CD8-positive, alpha-beta memory T cell (primary cell): Measurements from ENCODE around the gene PARD3. TPM values are rescaled to one million over a fixed set of nuclear protein-coding genes. Genes with fewer than 3 reads are reported as not detected.

ENCODE experiments used
- CTCF ChIA-PET: fragments of 350-600 bp; sonication (Branson Sonifier 250); formaldehyde crosslinking; loops from one replicate; lab custom pipeline; 2021; ENCODE audit warnings: antibody characterized with exemption; lab: Charles Lee
- POLR2A ChIA-PET: fragments of 350-600 bp; sonication (Branson Sonifier 250); formaldehyde crosslinking; loops from one replicate; lab custom pipeline; 2021; ENCODE audit warnings: antibody characterized with exemption; lab: Charles Lee
- DNase-seq, 5 donors: peaks; one replicate each; pipeline versions ENCODE4 v3.0.0 to v3.0.0-alpha.2; 2020 to 2022; ENCODE audit warnings: mixed read lengths in 1 of 5
- H3K27ac ChIP-seq: one replicate; pipeline ENCODE4 v1.7.0; 2013; ENCODE audit warnings: low read depth, mild to moderate bottlenecking, low read length, moderate library complexity
- H3K27me3 ChIP-seq: 2 replicates; pipeline ENCODE4 v1.7.0; 2013; ENCODE audit warnings: low read length, mild to moderate bottlenecking; ENCODE audit not compliant: insufficient read depth, poor library complexity, severe bottlenecking
- H3K36me3 ChIP-seq: 2 replicates; pipeline ENCODE4 v1.7.0; 2013; ENCODE audit warnings: mild to moderate bottlenecking, low read length, moderate library complexity; ENCODE audit not compliant: insufficient read depth
- H3K4me1 ChIP-seq: 2 replicates; pipeline ENCODE4 v1.7.0; 2013; ENCODE audit warnings: mild to moderate bottlenecking, low read length, moderate library complexity; ENCODE audit not compliant: insufficient read depth
- H3K4me3 ChIP-seq: 2 replicates; pipeline ENCODE4 v1.7.0; 2013; ENCODE audit warnings: mild to moderate bottlenecking, low read length
- H3K9me3 ChIP-seq: 2 replicates; pipeline ENCODE4 v1.7.0; 2013; ENCODE audit warnings: mild to moderate bottlenecking, low read length
- H3K27ac Mint-ChIP-seq, 8 donors: one replicate each; pipeline ENCODE4 v1.8.0; 2020 to 2021; ENCODE audit warnings: mixed read lengths in 8 of 8, mild to moderate bottlenecking in 6 of 8, inconsistent platforms in 3 of 8, moderate library complexity in 3 of 8
- H3K27me3 Mint-ChIP-seq, 2 donors: one replicate each; pipeline ENCODE4 v1.8.0; 2020 to 2021; ENCODE audit warnings: mixed read lengths in 2 of 2, mild to moderate bottlenecking in 1 of 2, moderate library complexity in 1 of 2
- H3K36me3 Mint-ChIP-seq, 3 donors: one replicate each; pipeline ENCODE4 v1.8.0; 2020 to 2021; ENCODE audit warnings: mixed read lengths in 3 of 3, inconsistent platforms in 1 of 3, mild to moderate bottlenecking in 1 of 3
- H3K4me1 Mint-ChIP-seq, 3 donors: one replicate each; pipeline ENCODE4 v1.8.0; 2020 to 2021; ENCODE audit warnings: mixed read lengths in 3 of 3, inconsistent platforms in 1 of 3, mild to moderate bottlenecking in 1 of 3
- H3K4me3 Mint-ChIP-seq, 7 donors: one replicate each; pipeline ENCODE4 v1.8.0; 2020 to 2021; ENCODE audit warnings: mixed read lengths in 7 of 7, mild to moderate bottlenecking in 6 of 7, moderate library complexity in 4 of 7, inconsistent platforms in 2 of 7
- H3K9me3 Mint-ChIP-seq, 5 donors: one replicate each; pipeline ENCODE4 v1.8.0; 2020 to 2022; ENCODE audit warnings: mixed read lengths in 5 of 5, mild to moderate bottlenecking in 3 of 5, moderate library complexity in 2 of 5, inconsistent platforms in 1 of 5
- polyA plus RNA-seq: library from polyadenylated mRNA; unstranded; fragments of 300-500 nt; fragmentation: Illumina TruSeq; gene quantifications from one replicate; pipeline ENCODE4 v1.2.3, GENCODE V29; 2021
- total RNA-seq, 2 experiments: library from RNA; stranded (reverse); gene quantifications; one replicate each; pipeline ENCODE4 v1.2.3, GENCODE V29; 2021

PARD3 gene
- total and polyA plus RNA-seq, 3 experiments from 2014 or later: 0.27 to 0.46 TPM; not detected in 1

GRCh38 chr10:34223658-34224057 lies 591.4 kb downstream of the PARD3 start:
- POLR2A ChIA-PET: no interaction called here
- no peaks in the 10 kb centered on the region for H3K36me3 Mint-ChIP-seq
- peaks cover 0 to 7% (median 0%) of the 10 kb centered on the region in 3 donors for H3K4me1 Mint-ChIP-seq
- H3K27ac ChIP-seq: no peak overlapping the region
- H3K4me1 ChIP-seq: peaks cover 8% of the 10 kb centered on the region
- no peaks in the 10 kb centered on the region for H3K9me3 ChIP-seq
- no peak overlapping the region for H3K4me3 ChIP-seq
- H3K36me3 ChIP-seq: no peaks in the 10 kb centered on the region
- CTCF ChIA-PET: interaction anchor here (1.2 kb wide), 1 partner anchor 15 kb away, joined by 3 read pairs; no protein-coding TSS in a partner anchor
- no peaks in the 10 kb centered on the region for H3K27me3 ChIP-seq
- no peak overlapping the region for H3K27ac Mint-ChIP-seq
- peaks cover 0 to 3% of the 10 kb centered on the region in 2 donors for H3K27me3 Mint-ChIP-seq
- no peak overlapping the region for H3K4me3 Mint-ChIP-seq
- H3K9me3 Mint-ChIP-seq: peaks cover 0 to 6% (median 0%) of the 10 kb centered on the region in 5 donors
- no peak for DNase-seq

GRCh38 chr10:34222359-34222758 lies 592.7 kb downstream of the PARD3 start:
- no peaks in the 10 kb centered on the region for H3K9me3 ChIP-seq
- H3K9me3 Mint-ChIP-seq: peaks cover 0 to 6% (median 0%) of the 10 kb centered on the region in 5 donors
- H3K27me3 ChIP-seq: no peaks in the 10 kb centered on the region
- no peak for DNase-seq
- H3K4me3 Mint-ChIP-seq: no peak overlapping the region
- H3K27ac Mint-ChIP-seq: no peak overlapping the region
- H3K27ac ChIP-seq: no peak overlapping the region
- no peaks in the 10 kb centered on the region for H3K36me3 Mint-ChIP-seq
- ChIA-PET POLR2A (no interaction called here), CTCF (no interaction called here)
- peaks cover 0 to 7% (median 0%) of the 10 kb centered on the region in 3 donors for H3K4me1 Mint-ChIP-seq
- H3K4me3 ChIP-seq: no peak overlapping the region
- H3K36me3 ChIP-seq: no peaks in the 10 kb centered on the region
- peaks cover 0 to 11% of the 10 kb centered on the region in 2 donors for H3K27me3 Mint-ChIP-seq
- H3K4me1 ChIP-seq: peaks cover 8% of the 10 kb centered on the region

GRCh38 chr10:34219753-34220548 lies 595.1 kb downstream of the PARD3 start:
- H3K9me3 Mint-ChIP-seq: peaks cover 0 to under 1% (median 0%) of the 10 kb centered on the region in 5 donors
- Histone ChIP-seq H3K36me3 (no peaks in the 10 kb centered on the region), H3K9me3 (no peaks in the 10 kb centered on the region), H3K4me3 (no peak overlapping the region), H3K4me1 (peaks cover 8% of the 10 kb centered on the region), H3K27ac (no peak overlapping the region), H3K27me3 (no peaks in the 10 kb centered on the region)
- POLR2A ChIA-PET: no interaction called here
- no peak overlapping the region for H3K27ac Mint-ChIP-seq
- H3K4me3 Mint-ChIP-seq: no peak overlapping the region
- no peaks in the 10 kb centered on the region for H3K36me3 Mint-ChIP-seq
- CTCF ChIA-PET: no interaction called here
- no peak for DNase-seq
- peaks cover 0 to 11% of the 10 kb centered on the region in 2 donors for H3K27me3 Mint-ChIP-seq
- H3K4me1 Mint-ChIP-seq: peaks cover 0 to 7% (median 0%) of the 10 kb centered on the region in 3 donors

GRCh38 chr10:34217524-34217923 lies 597.6 kb downstream of the PARD3 start:
- ChIA-PET POLR2A (no interaction called here), CTCF (no interaction called here)
- H3K36me3 ChIP-seq: no peaks in the 10 kb centered on the region
- peaks cover 0 to 7% (median 0%) of the 10 kb centered on the region in 3 donors for H3K4me1 Mint-ChIP-seq
- no peaks in the 10 kb centered on the region for H3K9me3 ChIP-seq
- peak overlapping the region in 1 of 7 donors; percentile 15 for H3K4me3 Mint-ChIP-seq
- no peak overlapping the region for H3K27ac ChIP-seq
- no peak for DNase-seq
- no peaks in the 10 kb centered on the region for H3K36me3 Mint-ChIP-seq
- no peak overlapping the region for H3K27ac Mint-ChIP-seq
- no peaks in the 10 kb centered on the region for H3K9me3 Mint-ChIP-seq
- H3K27me3 ChIP-seq: no peaks in the 10 kb centered on the region
- no peak overlapping the region for H3K4me3 ChIP-seq
- H3K27me3 Mint-ChIP-seq: peaks cover 0 to 10% of the 10 kb centered on the region in 2 donors
- peaks cover 8% of the 10 kb centered on the region for H3K4me1 ChIP-seq

GRCh38 chr10:34216348-34216945 lies 598.6 kb downstream of the PARD3 start:
- Histone ChIP-seq H3K4me1 (peaks cover 8% of the 10 kb centered on the region), H3K27ac (no peak overlapping the region), H3K4me3 (no peak overlapping the region), H3K9me3 (no peaks in the 10 kb centered on the region), H3K36me3 (no peaks in the 10 kb centered on the region), H3K27me3 (no peaks in the 10 kb centered on the region)
- H3K4me1 Mint-ChIP-seq: peaks cover 0 to 7% (median 0%) of the 10 kb centered on the region in 3 donors
- H3K27ac Mint-ChIP-seq: no peak overlapping the region
- peaks cover 0 to 7% of the 10 kb centered on the region in 2 donors for H3K27me3 Mint-ChIP-seq
- H3K36me3 Mint-ChIP-seq: no peaks in the 10 kb centered on the region
- no peak overlapping the region for H3K4me3 Mint-ChIP-seq
- ChIA-PET POLR2A (no interaction called here), CTCF (no interaction called here)
- DNase-seq: no peak
- no peaks in the 10 kb centered on the region for H3K9me3 Mint-ChIP-seq

- H3K27ac Mint-ChIP-seq: no peak overlapping the region
- no peaks in the 10 kb centered on the region for H3K9me3 ChIP-seq
- no peaks in the 10 kb centered on the region for H3K36me3 Mint-ChIP-seq
- H3K4me1 ChIP-seq: no peaks in the 10 kb centered on the region
- ChIA-PET CTCF (no interaction called here), POLR2A (no interaction called here)
- no peak overlapping the region for H3K27ac ChIP-seq
- no peaks in the 10 kb centered on the region for H3K27me3 ChIP-seq
- no peak overlapping the region for H3K4me3 ChIP-seq
- no peak overlapping the region for H3K4me3 Mint-ChIP-seq
- H3K27me3 Mint-ChIP-seq: peaks cover 4 to 7% of the 10 kb centered on the region in 2 donors
- DNase-seq: no peak
- H3K36me3 ChIP-seq: no peaks in the 10 kb centered on the region
- H3K4me1 Mint-ChIP-seq: no peaks in the 10 kb centered on the region
- H3K9me3 Mint-ChIP-seq: no peaks in the 10 kb centered on the region
Measured at GRCh38 chr10:34213805-34214197, 601.3 kb downstream of the PARD3 start.

GRCh38 chr10:34213193-34213804 lies 601.8 kb downstream of the PARD3 start:
- POLR2A ChIA-PET: no interaction called here
- Histone ChIP-seq H3K27ac (no peak overlapping the region), H3K27me3 (no peaks in the 10 kb centered on the region), H3K4me3 (no peak overlapping the region), H3K9me3 (no peaks in the 10 kb centered on the region), H3K4me1 (no peaks in the 10 kb centered on the region), H3K36me3 (no peaks in the 10 kb centered on the region)
- H3K4me1 Mint-ChIP-seq: no peaks in the 10 kb centered on the region
- no peaks in the 10 kb centered on the region for H3K9me3 Mint-ChIP-seq
- peaks cover 4 to 5% of the 10 kb centered on the region in 2 donors for H3K27me3 Mint-ChIP-seq
- H3K27ac Mint-ChIP-seq: no peak overlapping the region
- DNase-seq: no peak
- H3K36me3 Mint-ChIP-seq: no peaks in the 10 kb centered on the region
- H3K4me3 Mint-ChIP-seq: no peak overlapping the region
- CTCF ChIA-PET: no interaction called here

- H3K9me3 Mint-ChIP-seq: no peaks in the 10 kb centered on the region
- H3K27me3 Mint-ChIP-seq: peaks cover 4% of the 10 kb centered on the region in 2 donors
Measured at GRCh38 chr10:34207343-34207742, 607.8 kb downstream of the PARD3 start.

More at GRCh38 chr10:34207343-34207742, 607.8 kb downstream of the PARD3 start:
- ChIA-PET CTCF (no interaction called here), POLR2A (no interaction called here)
- DNase-seq: no peak
- no peak overlapping the region for H3K4me3 Mint-ChIP-seq
- H3K36me3 ChIP-seq: no peaks in the 10 kb centered on the region
- no peaks in the 10 kb centered on the region for H3K9me3 ChIP-seq
- H3K27ac ChIP-seq: no peak overlapping the region
- H3K27ac Mint-ChIP-seq: no peak overlapping the region
- no peaks in the 10 kb centered on the region for H3K27me3 ChIP-seq
- H3K4me3 ChIP-seq: no peak overlapping the region
- H3K36me3 Mint-ChIP-seq: no peaks in the 10 kb centered on the region
- peaks cover 0 to 4% (median 0%) of the 10 kb centered on the region in 3 donors for H3K4me1 Mint-ChIP-seq
- H3K4me1 ChIP-seq: no peaks in the 10 kb centered on the region
